GM12892 (cell line): Measurements from ENCODE around the gene ARL8A.

ENCODE experiments used
- POLR2A ChIP-seq: IDR thresholded peaks from 2 replicates; pipeline ENCODE4 v1.6.1; 2011; ENCODE audit warnings: low read depth, low read length, control low read depth
- POLR2AphosphoS5 ChIP-seq: IDR thresholded peaks from 2 replicates; pipeline ENCODE4 v1.6.1; 2011; ENCODE audit warnings: low read depth, low read length, control low read depth
- TAF1 ChIP-seq: IDR thresholded peaks from 2 replicates; pipeline ENCODE4 v1.6.1; 2011; ENCODE audit warnings: low read depth, mild to moderate bottlenecking, control low read depth, low read length, borderline replicate concordance

GRCh38 chr1:202143768-202144401 is 652 bp downstream of the ARL8A start:
- TF ChIP-seq POLR2A, result no peak
- no peak for TF ChIP-seq POLR2AphosphoS5
- TF ChIP-seq TAF1, result no peak
